ENCODE measurements around the gene MFAP5.
A peak's percentile ranks its signal among the peaks of the same experiment; 100 is the strongest.
"Not testable (repeated sequence)": the region's sequence is repeated elsewhere in the genome, so short reads cannot be mapped to it uniquely, and the experiment has no call there.

MFAP5 gene

GRCh38 chr12:8624750-8625149 is 37.9 kb downstream of the MFAP5 start:
- DNase-seq, result not testable (repeated sequence)

GRCh38 chr12:8622646-8623045 is 40.0 kb downstream of the MFAP5 start:
- no peak for DNase-seq

- no peak for DNase-seq
These were observed 47.4 kb downstream of the MFAP5 start for GRCh38 chr12:8615206-8615605.

- not testable (repeated sequence) for DNase-seq
These were observed 48.7 kb downstream of the MFAP5 start for GRCh38 chr12:8613881-8614280.

GRCh38 chr12:8612629-8613028 is 50.0 kb downstream of the MFAP5 start, which contains the start of gene AICDA:
Gene AICDA, minus strand, starts transcription at chr12:8612859. Its CDS starts 92 bp downstream, at chr12:8612767.
- DNase-seq, result no peak

GRCh38 chr12:8609061-8609570 is 53.5 kb downstream of the MFAP5 start:
- DNase-seq, result peak; percentile 31

GRCh38 chr12:8606890-8607289 is 55.7 kb downstream of the MFAP5 start:
- no peak for DNase-seq

- no peak for DNase-seq
These were observed 57.6 kb downstream of the MFAP5 start for GRCh38 chr12:8605057-8605456.

- DNase-seq, result no peak
These were observed 58.8 kb downstream of the MFAP5 start for GRCh38 chr12:8603856-8604255.

GRCh38 chr12:8603286-8603685 is 59.3 kb downstream of the MFAP5 start:
- no peak for DNase-seq

- no peak for DNase-seq
These were observed 66.1 kb downstream of the MFAP5 start for GRCh38 chr12:8596561-8596960.
